HFFc6 (cell line): ENCODE measurements around the gene ANGPTL2. TPM values are rescaled to one million over a fixed set of nuclear protein-coding genes. Genes with fewer than 3 reads are reported as not detected.

Experiments
- DNase-seq: peaks from one replicate; pipeline ENCODE4 v3.0.0-alpha.2; 2018
- H3K27ac Mint-ChIP-seq: 2 replicates; pipeline ENCODE4 v1.8.0; 2020; ENCODE audit warnings: mild to moderate bottlenecking, mixed read lengths
- H3K27me3 Mint-ChIP-seq: 2 replicates; pipeline ENCODE4 v1.8.0; 2021; ENCODE audit warnings: mild to moderate bottlenecking, moderate library complexity, mixed read lengths; ENCODE audit not compliant: insufficient read depth
- H3K36me3 Mint-ChIP-seq: 2 replicates; pipeline ENCODE4 v1.8.0; 2021; ENCODE audit warnings: low read depth, mixed read lengths
- H3K4me1 Mint-ChIP-seq: 2 replicates; pipeline ENCODE4 v1.8.0; 2020; ENCODE audit warnings: low read depth, mixed read lengths
- H3K4me3 Mint-ChIP-seq: 2 replicates; pipeline ENCODE4 v1.8.0; 2020; ENCODE audit warnings: mild to moderate bottlenecking, moderate library complexity, mixed read lengths
- H3K9me3 Mint-ChIP-seq: 2 replicates; pipeline ENCODE4 v1.8.0; 2020; ENCODE audit warnings: mild to moderate bottlenecking, mixed read lengths
- CTCF ChIP-seq: fragments of 200-600 bp; sonication (generic); IDR thresholded peaks from 2 replicates; pipeline ENCODE4 v1.5.0; 2021; ENCODE audit warnings: antibody characterized with exemption, mild to moderate bottlenecking
- total RNA-seq, 6 experiments: library from RNA; stranded (reverse); fragmentation: NEBNext Ultra II Directional; extraction: Animal tissue kit (Norgen Biotek cat#: 25700); gene quantifications; 2 replicates in 1 of 6; 3 replicates in 5 of 6; pipeline ENCODE4 v1.2.3, GENCODE V29; 2021

ANGPTL2 gene
- total RNA-seq, 6 experiments from 2014 or later = 15.0 to 20.9 (median 19.4) TPM

GRCh38 chr9:127092041-127092608 lies 30.3 kb downstream of the ANGPTL2 start:
- H3K9me3 Mint-ChIP-seq = no peaks in the 10 kb centered on the region
- H3K4me3 Mint-ChIP-seq = no peak overlapping the region
- H3K27ac Mint-ChIP-seq = no peak overlapping the region
- DNase-seq = no peak
- H3K27me3 Mint-ChIP-seq = peaks cover 2% of the 10 kb centered on the region
- H3K36me3 Mint-ChIP-seq = peaks cover 4% of the 10 kb centered on the region; the same call in 1 of the 2 replicates
- no peak for TF ChIP-seq CTCF
- no peaks in the 10 kb centered on the region for H3K4me1 Mint-ChIP-seq

- Mint-ChIP-seq H3K27ac (no peak overlapping the region), H3K4me3 (no peak overlapping the region), H3K9me3 (no peaks in the 10 kb centered on the region), H3K36me3 (peaks cover 4% of the 10 kb centered on the region; the same call in 1 of the 2 replicates), H3K27me3 (no peaks in the 10 kb centered on the region; the same call in 1 of the 2 replicates), H3K4me1 (no peaks in the 10 kb centered on the region)
- TF ChIP-seq CTCF = no peak
- no peak for DNase-seq
These were observed 30.9 kb downstream of the ANGPTL2 start for GRCh38 chr9:127091526-127091925.

GRCh38 chr9:127090341-127090985 lies 32.0 kb downstream of the ANGPTL2 start:
- no peaks in the 10 kb centered on the region for H3K4me1 Mint-ChIP-seq
- no peaks in the 10 kb centered on the region for H3K9me3 Mint-ChIP-seq

GRCh38 chr9:127089631-127090081 lies 32.8 kb downstream of the ANGPTL2 start:
- H3K4me1 Mint-ChIP-seq = no peaks in the 10 kb centered on the region
- H3K27me3 Mint-ChIP-seq = no peaks in the 10 kb centered on the region; the same call in 1 of the 2 replicates
- peaks cover 4% of the 10 kb centered on the region; the same call in 1 of the 2 replicates for H3K36me3 Mint-ChIP-seq
- TF ChIP-seq CTCF = no peak
- no peak overlapping the region for H3K4me3 Mint-ChIP-seq
- H3K9me3 Mint-ChIP-seq = no peaks in the 10 kb centered on the region
- no peak overlapping the region for H3K27ac Mint-ChIP-seq
- DNase-seq = no peak

More at GRCh38 chr9:127090341-127090985, 32.0 kb downstream of the ANGPTL2 start:
- H3K4me3 Mint-ChIP-seq = no peak overlapping the region
- DNase-seq = no peak
- no peak for TF ChIP-seq CTCF
- H3K36me3 Mint-ChIP-seq = peaks cover 4% of the 10 kb centered on the region; the same call in 1 of the 2 replicates
- H3K27ac Mint-ChIP-seq = no peak overlapping the region
- no peaks in the 10 kb centered on the region; the same call in 1 of the 2 replicates for H3K27me3 Mint-ChIP-seq

GRCh38 chr9:127088724-127089615 lies 33.5 kb downstream of the ANGPTL2 start:
- Mint-ChIP-seq H3K9me3 (no peaks in the 10 kb centered on the region), H3K4me1 (no peaks in the 10 kb centered on the region), H3K27me3 (peaks cover 2% of the 10 kb centered on the region), H3K27ac (no peak overlapping the region), H3K36me3 (peaks cover 4% of the 10 kb centered on the region; the same call in 1 of the 2 replicates), H3K4me3 (no peak overlapping the region)
- no peak for DNase-seq
- TF ChIP-seq CTCF = no peak
